ENCODE results near the gene NDUFAF2.
A peak's percentile ranks its signal among the peaks of the same experiment; 100 is the strongest.

NDUFAF2 gene

GRCh38 chr5:61051267-61051666 is 106.3 kb downstream of the NDUFAF2 start:
- Histone ChIP-seq H3K9me3 (ENCODE audit: control insufficient read depth, insufficient read depth, low read depth, low read length) (no peaks in the 10 kb centered on the region), H3K27ac (ENCODE audit: extremely low read depth, low read depth, low read length) (no peak overlapping the region), H3K36me3 (ENCODE audit: control insufficient read depth in 2 of 2, insufficient read depth in 1 of 2, low read length in 2 of 2) (no peaks in the 10 kb centered on the region), H3K4me3 (ENCODE audit: low read depth, low read length) (no peak overlapping the region), H3K4me1 (ENCODE audit: control insufficient read depth, insufficient read depth, low read length) (peaks cover 6% of the 10 kb centered on the region; the same call in 1 of the 2 replicates)
- ChIA-PET POLR2A (interaction anchor here (2.5 kb wide), 1 partner anchor 280 kb away, joined by 8 read pairs; the partner anchor contains the start of gene ZSWIM6), CTCF (interaction anchor here (0.6 to 0.7 kb wide), 2 partner anchors 106 to 314 kb away, joined by 3 read pairs; no protein-coding TSS in a partner anchor)
- no peak for TF ChIP-seq ZNF114 (tag by site-specific recombination; IDR thresholded peaks at IDR 0.05)
- no peak for TF ChIP-seq ZNF18 (tag by site-specific recombination; IDR thresholded peaks at IDR 0.05)
- TF ChIP-seq ZNF561 (tag by site-specific recombination; IDR thresholded peaks at IDR 0.05; ENCODE audit: borderline replicate concordance), result no peak
- TF ChIP-seq, protein P1, sequence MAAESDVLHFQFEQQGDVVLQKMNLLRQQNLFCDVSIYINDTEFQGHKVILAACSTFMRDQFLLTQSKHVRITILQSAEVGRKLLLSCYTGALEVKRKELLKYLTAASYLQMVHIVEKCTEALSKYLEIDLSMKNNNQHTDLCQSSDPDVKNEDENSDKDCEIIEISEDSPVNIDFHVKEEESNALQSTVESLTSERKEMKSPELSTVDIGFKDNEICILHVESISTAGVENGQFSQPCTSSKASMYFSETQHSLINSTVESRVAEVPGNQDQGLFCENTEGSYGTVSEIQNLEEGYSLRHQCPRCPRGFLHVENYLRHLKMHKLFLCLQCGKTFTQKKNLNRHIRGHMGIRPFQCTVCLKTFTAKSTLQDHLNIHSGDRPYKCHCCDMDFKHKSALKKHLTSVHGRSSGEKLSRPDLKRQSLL (tag by site-specific recombination; IDR thresholded peaks at IDR 0.05), result no peak
- no peak for TF ChIP-seq GLI4 (tag by site-specific recombination; IDR thresholded peaks at IDR 0.05)
- no peak for TF ChIP-seq KLF9 (tag by site-specific recombination; IDR thresholded peaks at IDR 0.05; ENCODE audit: low read depth)
- no peak for TF ChIP-seq ZNF777 (tag by site-specific recombination; IDR thresholded peaks at IDR 0.05; ENCODE audit: borderline replicate concordance)
- no peak for TF ChIP-seq ZNF211 (tag by site-specific recombination; IDR thresholded peaks at IDR 0.05; ENCODE audit: low read depth)
- no peak for TF ChIP-seq ZNF692 (tag by site-specific recombination; IDR thresholded peaks at IDR 0.05)
- no peak for TF ChIP-seq GFI1B (tag by site-specific recombination; IDR thresholded peaks at IDR 0.05)
- no peak for TF ChIP-seq KLF10 (tag by site-specific recombination; IDR thresholded peaks at IDR 0.05)
- TF ChIP-seq ZNF558 (tag by site-specific recombination; IDR thresholded peaks at IDR 0.05), result no peak

DNA sequence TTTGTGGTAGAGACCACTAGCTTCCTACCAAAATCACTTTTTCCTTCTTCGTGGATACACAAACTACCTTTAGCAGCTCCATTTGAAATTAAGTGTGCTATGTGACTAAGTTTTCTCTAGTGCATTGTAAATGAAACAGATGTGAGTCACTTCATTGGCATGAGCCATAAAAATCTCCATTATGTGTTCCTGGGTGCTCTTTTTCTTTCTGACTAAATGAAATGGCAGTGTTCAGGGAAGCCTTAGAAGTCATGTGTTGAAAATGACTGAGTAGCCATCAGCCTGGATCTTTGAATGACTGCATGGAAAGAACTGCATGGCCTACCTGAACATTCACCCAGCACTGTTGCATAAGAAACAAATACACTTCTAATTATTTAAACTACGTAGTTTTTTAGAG is 107.9 kb downstream of the NDUFAF2 start:
- Histone ChIP-seq H3K36me3 (ENCODE audit: control insufficient read depth in 2 of 2, insufficient read depth in 1 of 2, low read length in 2 of 2) (no peaks in the 10 kb centered on the region), H3K4me3 (ENCODE audit: low read depth, low read length) (no peak overlapping the region), H3K4me1 (ENCODE audit: control insufficient read depth, insufficient read depth, low read length) (peaks cover 6% of the 10 kb centered on the region; the same call in 1 of the 2 replicates), H3K27ac (ENCODE audit: extremely low read depth, low read depth, low read length) (no peak overlapping the region), H3K9me3 (ENCODE audit: control insufficient read depth, insufficient read depth, low read depth, low read length) (no peaks in the 10 kb centered on the region)
- ChIA-PET CTCF (interaction anchor here (1.1 to 2.4 kb wide), 2 partner anchors 10 to 605 kb away, joined by 3 to 13 read pairs; no protein-coding TSS in a partner anchor), POLR2A (interaction anchor here (2.5 kb wide), 1 partner anchor 278 kb away, joined by 8 read pairs; the partner anchor contains the start of gene ZSWIM6)
- TF ChIP-seq MYNN (tag by site-specific recombination; IDR thresholded peaks at IDR 0.05; ENCODE audit: borderline replicate concordance) (no peak), ZNF184 (tag by site-specific recombination; IDR thresholded peaks at IDR 0.05) (peak; percentile 54; the same call in 1 of the 2 replicates), FEZF1 (tag by site-specific recombination; IDR thresholded peaks at IDR 0.05) (peak; percentile 60), PRDM1 (tag by site-specific recombination; IDR thresholded peaks at IDR 0.05) (0 out of 2 replicates have a peak, but pooled peaks have one; percentile 53), ZNF366 (tag by site-specific recombination; conservative IDR thresholded peaks at IDR 0.05) (0 out of 2 replicates have a peak, but pooled peaks have one; percentile 34), ZNF473 (tag by site-specific recombination; IDR thresholded peaks at IDR 0.05) (no peak)
- TF ChIP-seq, protein P2, sequence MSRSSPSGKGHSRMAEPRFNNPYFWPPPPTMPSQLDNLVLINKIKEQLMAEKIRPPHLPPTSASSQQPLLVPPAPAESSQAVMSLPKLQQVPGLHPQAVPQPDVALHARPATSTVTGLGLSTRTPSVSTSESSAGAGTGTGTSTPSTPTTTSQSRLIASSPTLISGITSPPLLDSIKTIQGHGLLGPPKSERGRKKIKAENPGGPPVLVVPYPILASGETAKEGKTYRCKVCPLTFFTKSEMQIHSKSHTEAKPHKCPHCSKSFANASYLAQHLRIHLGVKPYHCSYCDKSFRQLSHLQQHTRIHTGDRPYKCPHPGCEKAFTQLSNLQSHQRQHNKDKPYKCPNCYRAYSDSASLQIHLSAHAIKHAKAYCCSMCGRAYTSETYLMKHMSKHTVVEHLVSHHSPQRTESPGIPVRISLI (tag by site-specific recombination; IDR thresholded peaks at IDR 0.05), result 0 out of 2 replicates have a peak, but pooled peaks have one; percentile 50
- TF ChIP-seq, protein P3, sequence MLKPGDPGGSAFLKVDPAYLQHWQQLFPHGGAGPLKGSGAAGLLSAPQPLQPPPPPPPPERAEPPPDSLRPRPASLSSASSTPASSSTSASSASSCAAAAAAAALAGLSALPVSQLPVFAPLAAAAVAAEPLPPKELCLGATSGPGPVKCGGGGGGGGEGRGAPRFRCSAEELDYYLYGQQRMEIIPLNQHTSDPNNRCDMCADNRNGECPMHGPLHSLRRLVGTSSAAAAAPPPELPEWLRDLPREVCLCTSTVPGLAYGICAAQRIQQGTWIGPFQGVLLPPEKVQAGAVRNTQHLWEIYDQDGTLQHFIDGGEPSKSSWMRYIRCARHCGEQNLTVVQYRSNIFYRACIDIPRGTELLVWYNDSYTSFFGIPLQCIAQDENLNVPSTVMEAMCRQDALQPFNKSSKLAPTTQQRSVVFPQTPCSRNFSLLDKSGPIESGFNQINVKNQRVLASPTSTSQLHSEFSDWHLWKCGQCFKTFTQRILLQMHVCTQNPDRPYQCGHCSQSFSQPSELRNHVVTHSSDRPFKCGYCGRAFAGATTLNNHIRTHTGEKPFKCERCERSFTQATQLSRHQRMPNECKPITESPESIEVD (tag by site-specific recombination; IDR thresholded peaks at IDR 0.05), result peak; percentile 71

Data from HEK293 (cell line).